ENCODE data around the gene NTRK3.
"Not testable (repeated sequence)": the region's sequence is repeated elsewhere in the genome, so short reads cannot be mapped to it uniquely, and the experiment has no call there.

The NTRK3 gene

GRCh38 chr15:88075102-88075501, 181.4 kb downstream of the NTRK3 start:
- H3K4me3 ChIP-seq (ENCODE audit: low read depth, low read length) = no peak overlapping the region
- TF ChIP-seq CTCF (IDR thresholded peaks at IDR 0.05; ENCODE audit: low read depth, low read length, missing control alignments) = no peak
- in situ Hi-C loops (cut with HindIII; ENCODE audit: low sequenced_read_pairs) = no loop called here
- DNase-seq (ENCODE audit: low read depth) = no peak

GRCh38 chr15:88074386-88074785, 182.2 kb downstream of the NTRK3 start:
- no peak overlapping the region for H3K4me3 ChIP-seq (ENCODE audit: low read depth, low read length)
- TF ChIP-seq CTCF (IDR thresholded peaks at IDR 0.05; ENCODE audit: low read depth, low read length, missing control alignments) = no peak
- in situ Hi-C loops (cut with HindIII; ENCODE audit: low sequenced_read_pairs) = no loop called here
- no peak for DNase-seq (ENCODE audit: low read depth)

- H3K4me3 ChIP-seq (ENCODE audit: low read depth, low read length) = no peak overlapping the region
- no peak for TF ChIP-seq CTCF (IDR thresholded peaks at IDR 0.05; ENCODE audit: low read depth, low read length, missing control alignments)
- DNase-seq (ENCODE audit: low read depth) = no peak
- in situ Hi-C loops (cut with HindIII; ENCODE audit: low sequenced_read_pairs) = no loop called here
Measured at GRCh38 chr15:88073391-88073691, 183.2 kb downstream of the NTRK3 start.

- DNase-seq (ENCODE audit: low read depth) = no peak
- in situ Hi-C loops (cut with HindIII; ENCODE audit: low sequenced_read_pairs) = no loop called here
- TF ChIP-seq CTCF (IDR thresholded peaks at IDR 0.05; ENCODE audit: low read depth, low read length, missing control alignments) = no peak
- H3K4me3 ChIP-seq (ENCODE audit: low read depth, low read length) = no peak overlapping the region
Measured at GRCh38 chr15:88072598-88073390, 183.7 kb downstream of the NTRK3 start.

GRCh38 chr15:88072133-88072532, 184.4 kb downstream of the NTRK3 start:
- H3K4me3 ChIP-seq (ENCODE audit: low read depth, low read length); DNase-seq (ENCODE audit: low read depth); in situ Hi-C loops (cut with HindIII; ENCODE audit: low sequenced_read_pairs): not testable (repeated sequence)

- in situ Hi-C loops (cut with HindIII; ENCODE audit: low sequenced_read_pairs) = no loop called here
- DNase-seq (ENCODE audit: low read depth) = no peak
- no peak for TF ChIP-seq CTCF (IDR thresholded peaks at IDR 0.05; ENCODE audit: low read depth, low read length, missing control alignments)
- no peak overlapping the region for H3K4me3 ChIP-seq (ENCODE audit: low read depth, low read length)
Measured at GRCh38 chr15:88071141-88071540, 185.4 kb downstream of the NTRK3 start.

- TF ChIP-seq CTCF (IDR thresholded peaks at IDR 0.05; ENCODE audit: low read depth, low read length, missing control alignments) = no peak
- H3K4me3 ChIP-seq (ENCODE audit: low read depth, low read length) = no peak overlapping the region
- DNase-seq (ENCODE audit: low read depth) = no peak
- in situ Hi-C loops (cut with HindIII; ENCODE audit: low sequenced_read_pairs) = no loop called here
Measured at GRCh38 chr15:88069561-88069960, 187.0 kb downstream of the NTRK3 start.
